AG04450 (cell line): ENCODE measurements around the gene TOP3B. TPM values are rescaled to one million over a fixed set of nuclear protein-coding genes. Genes with fewer than 3 reads are reported as not detected.

Experiments used
- CTCF ChIA-PET: fragments of 300-600, 350-600 bp; formaldehyde crosslinking; extraction: SDS; loops from one replicate; lab custom pipeline; 2022; ENCODE audit warnings: antibody characterized with exemption, inconsistent platforms; lab: Charles Lee
- POLR2A ChIA-PET: fragments of 350-600 bp; formaldehyde crosslinking; extraction: SDS; loops from one replicate; lab custom pipeline; 2021; ENCODE audit warnings: antibody characterized with exemption, inconsistent platforms; lab: Yijun Ruan, JAX
- DNase-seq: peaks from one replicate; pipeline ENCODE4 v3.0.0-alpha.2; 2011; ENCODE audit warnings: low read depth, low spot score
- H3K27ac ChIP-seq: one replicate; pipeline ENCODE4 v1.5.1; 2012; ENCODE audit warnings: low read depth, low read length, control low read depth
- H3K27me3 ChIP-seq: one replicate; pipeline ENCODE4 v1.6.0; 2012; ENCODE audit warnings: low read length; ENCODE audit not compliant: control insufficient read depth, insufficient read depth
- H3K4me3 ChIP-seq: 2 replicates; pipeline ENCODE4 v1.5.1; 2011; ENCODE audit warnings: mild to moderate bottlenecking, low read depth, low read length, control low read depth
- H3K9me3 ChIP-seq: 2 replicates; pipeline ENCODE4 v1.5.1; 2012; ENCODE audit warnings: low read length; ENCODE audit not compliant: control insufficient read depth, insufficient read depth
- CTCF ChIP-seq: IDR thresholded peaks from 2 replicates; pipeline ENCODE4 v1.5.1; 2011; ENCODE audit warnings: low read depth, low read length, control low read depth, inconsistent platforms
- polyA plus RNA-seq: library from polyadenylated mRNA; depleted of rRNA; stranded (reverse); fragments of >200 nt; gene quantifications from 2 replicates; pipeline ENCODE4 v1.2.3, GENCODE V29; 2011

Gene TOP3B
- polyA plus RNA-seq, 1 experiment, result 10.3 TPM

- ChIA-PET CTCF (interaction anchor here (1.9 kb wide), 1 partner anchor 15 kb away, joined by 4 read pairs; no protein-coding TSS in a partner anchor), POLR2A (interaction anchor here (0.5 kb wide), 1 partner anchor 19 kb away, joined by 5 read pairs; no protein-coding TSS in a partner anchor)
- Histone ChIP-seq H3K27me3 (no peaks in the 10 kb centered on the region), H3K9me3 (no peaks in the 10 kb centered on the region; the same call in 1 of the 2 replicates), H3K27ac (no peak overlapping the region), H3K4me3 (no peak overlapping the region)
- TF ChIP-seq CTCF, result no peak
- no peak for DNase-seq
These were observed 59.4 kb downstream of the TOP3B start for GRCh38 chr22:21923163-21923561.

- TF ChIP-seq CTCF, result no peak
- ChIA-PET CTCF (interaction anchor here (1.9 kb wide), 1 partner anchor 16 kb away, joined by 4 read pairs; no protein-coding TSS in a partner anchor), POLR2A (interaction anchor here (0.5 kb wide), 2 partner anchors 20 to 102 kb away, joined by 3 to 5 read pairs; no protein-coding TSS in a partner anchor)
- Histone ChIP-seq H3K4me3 (no peak overlapping the region), H3K27ac (no peak overlapping the region), H3K9me3 (no peaks in the 10 kb centered on the region; the same call in 1 of the 2 replicates), H3K27me3 (no peaks in the 10 kb centered on the region)
- DNase-seq, result no peak
These were observed 60.0 kb downstream of the TOP3B start for GRCh38 chr22:21922370-21923162.

- POLR2A ChIA-PET, result no interaction called here
- no peaks in the 10 kb centered on the region for H3K27me3 ChIP-seq
- CTCF ChIA-PET, result interaction anchor here (1.9 kb wide), 1 partner anchor 17 kb away, joined by 4 read pairs; no protein-coding TSS in a partner anchor
- H3K27ac ChIP-seq, result no peak overlapping the region
- H3K4me3 ChIP-seq, result no peak overlapping the region
- no peak for DNase-seq
- no peaks in the 10 kb centered on the region; the same call in 1 of the 2 replicates for H3K9me3 ChIP-seq
- TF ChIP-seq CTCF, result no peak
These were observed 60.9 kb downstream of the TOP3B start for GRCh38 chr22:21921729-21922128.

GRCh38 chr22:21921184-21921721 is 61.3 kb downstream of the TOP3B start:
- no peak overlapping the region for H3K4me3 ChIP-seq
- ChIA-PET CTCF (no interaction called here), POLR2A (no interaction called here)
- no peak for DNase-seq
- no peak overlapping the region for H3K27ac ChIP-seq
- no peak for TF ChIP-seq CTCF
- H3K9me3 ChIP-seq, result no peaks in the 10 kb centered on the region; the same call in 1 of the 2 replicates
- H3K27me3 ChIP-seq, result no peaks in the 10 kb centered on the region
